ENCODE data around the gene PPM1E.

PPM1E gene

GRCh38 chr17:58996968-58997367 is 241.3 kb downstream of the PPM1E start:
- no peak overlapping the region for H3K4me3 ChIP-seq (replicated peaks; ENCODE audit: low read depth, low read length)
- no peak for DNase-seq (ENCODE audit: extremely low read depth, low read depth)
- no peak for TF ChIP-seq CTCF (IDR thresholded peaks at IDR 0.05; ENCODE audit: low read depth, low read length, missing control alignments)

- DNase-seq (ENCODE audit: extremely low read depth, low read depth): no peak
- TF ChIP-seq CTCF (IDR thresholded peaks at IDR 0.05; ENCODE audit: low read depth, low read length, missing control alignments): no peak
- H3K4me3 ChIP-seq (replicated peaks; ENCODE audit: low read depth, low read length): no peak overlapping the region
Observed at GRCh38 chr17:58997756-58998553, 242.3 kb downstream of the PPM1E start.

GRCh38 chr17:58998871-58999270 is 243.2 kb downstream of the PPM1E start:
- no peak for TF ChIP-seq CTCF (IDR thresholded peaks at IDR 0.05; ENCODE audit: low read depth, low read length, missing control alignments)
- DNase-seq (ENCODE audit: extremely low read depth, low read depth): no peak

DNA sequence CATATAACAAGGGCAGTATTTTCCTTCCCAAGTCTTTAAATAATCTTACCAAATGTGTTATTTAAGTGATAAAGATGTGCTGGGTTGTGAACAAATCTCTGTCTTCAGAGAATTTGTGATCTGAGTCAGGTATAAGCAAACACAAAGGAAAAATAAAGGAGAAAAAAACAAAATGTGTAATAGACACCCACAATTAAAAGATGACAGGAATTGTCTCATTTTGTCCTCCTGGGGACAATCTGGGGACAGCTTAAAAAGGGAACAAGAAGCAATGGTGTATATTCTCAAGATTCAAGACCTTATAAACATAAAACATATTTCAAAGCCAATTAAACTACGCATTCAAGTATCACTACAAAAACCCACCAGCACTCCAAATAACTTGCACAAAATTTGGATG is 243.8 kb downstream of the PPM1E start:
- no peak for TF ChIP-seq CTCF (IDR thresholded peaks at IDR 0.05; ENCODE audit: low read depth, low read length, missing control alignments)
- H3K4me3 ChIP-seq (replicated peaks; ENCODE audit: low read depth, low read length): no peak overlapping the region

More at GRCh38 chr17:58998871-58999270, 243.2 kb downstream of the PPM1E start:
- H3K4me3 ChIP-seq (replicated peaks; ENCODE audit: low read depth, low read length): no peak overlapping the region

GRCh38 chr17:59000022-59000421 is 244.4 kb downstream of the PPM1E start:
- no peak for TF ChIP-seq CTCF (IDR thresholded peaks at IDR 0.05; ENCODE audit: low read depth, low read length, missing control alignments)
- H3K4me3 ChIP-seq (replicated peaks; ENCODE audit: low read depth, low read length): no peak overlapping the region
- DNase-seq (ENCODE audit: extremely low read depth, low read depth): no peak

More for the DNA sequence above, 243.8 kb downstream of the PPM1E start:
- DNase-seq (ENCODE audit: extremely low read depth, low read depth): no peak

GRCh38 chr17:59001158-59001814 is 245.6 kb downstream of the PPM1E start:
- no peak overlapping the region for H3K4me3 ChIP-seq (replicated peaks; ENCODE audit: low read depth, low read length)
- TF ChIP-seq CTCF (IDR thresholded peaks at IDR 0.05; ENCODE audit: low read depth, low read length, missing control alignments): no peak
- DNase-seq (ENCODE audit: extremely low read depth, low read depth): no peak
